ENCODE results near the gene CADM1. TPM values are rescaled to one million over a fixed set of nuclear protein-coding genes. Genes with fewer than 3 reads are reported as not detected.

The CADM1 gene
- total RNA-seq, 1 experiment from 2014 or later, result 0.79 TPM

- Histone ChIP-seq H3K27ac (ENCODE audit: low read depth, low read length) (no peak overlapping the region), H3K9ac (ENCODE audit: low read length) (no peak overlapping the region), H3K9me2 (ENCODE audit: insufficient read depth) (no peaks in the 10 kb centered on the region), H2AFZ (ENCODE audit: low read depth, low read length, poor library complexity, severe bottlenecking) (no peak overlapping the region), H4K20me1 (ENCODE audit: insufficient read depth) (no peaks in the 10 kb centered on the region), H3K4me3 (replicated peaks in 1 of 2; ENCODE audit: low read depth in 1 of 2, low read length in 2 of 2) (no peak overlapping the region), H3K4me1 (ENCODE audit: control insufficient read depth in 1 of 2, insufficient read depth in 2 of 2, low read length in 2 of 2) (no peaks in the 10 kb centered on the region), H3K79me2 (ENCODE audit: insufficient read depth, low read length) (no peaks in the 10 kb centered on the region), H3K9me3 (ENCODE audit: control insufficient read depth in 1 of 2, insufficient read depth in 1 of 2, low read depth in 1 of 2, low read length in 2 of 2) (peaks cover 5 to 21% of the 10 kb centered on the region in 2 experiments; a peak in 2 of 4 replicates), H3K36me3 (ENCODE audit: control insufficient read depth in 1 of 2, insufficient read depth in 2 of 2, low read length in 2 of 2) (no peaks in the 10 kb centered on the region), H3K27me3 (ENCODE audit: insufficient read depth, low read length) (no peaks in the 10 kb centered on the region), H3K4me2 (ENCODE audit: low read length) (no peak overlapping the region)
- TF ChIP-seq TCF7L2 (IDR thresholded peaks at IDR 0.05; ENCODE audit: borderline replicate concordance, extremely low read depth, insufficient read depth, insufficient read length) (no peak), CEBPB (IDR thresholded peaks at IDR 0.05; ENCODE audit: low read depth) (no peak), SP1 (IDR thresholded peaks at IDR 0.05; ENCODE audit: low read depth) (no peak), RAD21 (IDR thresholded peaks at IDR 0.05; ENCODE audit: low read depth) (no peak), POLR2AphosphoS5 (IDR thresholded peaks at IDR 0.05; ENCODE audit: low read depth, low read length) (no peak), FOSL1 (IDR thresholded peaks at IDR 0.05; ENCODE audit: low read depth) (no peak), SIN3A (IDR thresholded peaks at IDR 0.05; ENCODE audit: low read depth) (no peak), EZH2 (IDR thresholded peaks at IDR 0.05) (no peak), ZFX (IDR thresholded peaks at IDR 0.05) (no peak), ZBTB33 (IDR thresholded peaks at IDR 0.05; ENCODE audit: extremely low read depth, insufficient replicate concordance, low read length) (no peak), MAX (IDR thresholded peaks at IDR 0.05) (no peak), ZNF274 (IDR thresholded peaks at IDR 0.05; ENCODE audit: low read depth, low read length) (no peak), CTCF (IDR thresholded peaks at IDR 0.05 in 2 of 3, conservative IDR thresholded peaks at IDR 0.05 in 1 of 3; ENCODE audit: borderline replicate concordance in 1 of 3, insufficient read depth in 1 of 3, low read depth in 2 of 3, low read length in 2 of 3) (no peak)
- ATAC-seq (no peak), DNase-seq (ENCODE audit: low read depth, low spot score) (no peak)
- ChIA-PET CTCF (no interaction called here), RAD21 (ENCODE audit: low non-redundant PET in 1 of 2, low total read pairs in 2 of 2, uncharacterized antibody in 2 of 2, unreplicated experiment in 2 of 2) (no interaction called here), POLR2A (no interaction called here)
- BruUV-seq (replicated peaks), result no TSS peak
- intact Hi-C loops (cut with micrococcal nuclease), result no loop called here
Observed at GRCh38 chr11:115251126-115251525, 253.1 kb downstream of the CADM1 start.

Data from HCT116 (cell line).